A673 (cell line): ENCODE data around the gene TAS1R1. TPM values are rescaled to one million over a fixed set of nuclear protein-coding genes. Genes with fewer than 3 reads are reported as not detected.

Experiments
- BruUV-seq: library from RNA; stranded (reverse); fragments of 400-500 nt; replicated peaks from 2 replicates; lab custom pipeline; 2021; lab: Mats Ljungman, UMichigan
- CTCF ChIA-PET: fragments of 300-600 bp; sonication (Branson Sonifier 250); formaldehyde crosslinking; loops from one replicate; lab custom pipeline; 2022; ENCODE audit warnings: antibody characterized with exemption; lab: Charles Lee
- POLR2A ChIA-PET: fragments of 300-600 bp; sonication (Branson Sonifier 250); formaldehyde crosslinking; loops from one replicate; lab custom pipeline; 2022; ENCODE audit warnings: antibody characterized with exemption; ENCODE audit not compliant: low non-redundant PET; lab: Charles Lee
- DNase-seq: peaks from one replicate; pipeline ENCODE4 v3.0.0-alpha.2; 2015; ENCODE audit warnings: low spot score
- H3K27ac ChIP-seq: fragments of 200-600 bp; sonication (generic); 2 replicates; pipeline ENCODE4 v1.5.1; 2016; ENCODE audit warnings: mixed run types, low read depth, mild to moderate bottlenecking, mixed read lengths, antibody characterized with exemption, low read length; ENCODE audit not compliant: poor library complexity, severe bottlenecking
- H3K27me3 ChIP-seq: fragments of 200-600 bp; sonication (generic); replicated peaks from 2 replicates; pipeline ENCODE4 v1.6.1; 2017; ENCODE audit warnings: mixed run types, low read depth, mild to moderate bottlenecking, mixed read lengths, antibody characterized with exemption, low read length; ENCODE audit not compliant: insufficient read depth, poor library complexity
- H3K36me3 ChIP-seq: fragments of 200-600 bp; sonication (generic); 2 replicates; pipeline ENCODE4 v1.6.1; 2016; ENCODE audit warnings: mixed run types, mild to moderate bottlenecking, mixed read lengths, antibody characterized with exemption, low read length; ENCODE audit not compliant: insufficient read depth, poor library complexity, severe bottlenecking
- H3K4me1 ChIP-seq: fragments of 200-600 bp; sonication (generic); 2 replicates; pipeline ENCODE4 v1.6.1; 2017; ENCODE audit warnings: mixed run types, mild to moderate bottlenecking, mixed read lengths, antibody characterized with exemption, low read length; ENCODE audit not compliant: insufficient read depth, poor library complexity, severe bottlenecking
- H3K4me3 ChIP-seq: fragments of 200-600 bp; sonication (generic); 2 replicates; pipeline ENCODE4 v1.5.1; 2016; ENCODE audit warnings: low read depth, mixed run types, mild to moderate bottlenecking, mixed read lengths, low read length; ENCODE audit not compliant: poor library complexity, severe bottlenecking
- H3K9me3 ChIP-seq: fragments of 200-600 bp; sonication (generic); 2 replicates; pipeline ENCODE4 v1.6.1; 2016; ENCODE audit warnings: mixed run types, low read depth, mild to moderate bottlenecking, mixed read lengths, antibody characterized with exemption, low read length; ENCODE audit not compliant: poor library complexity, severe bottlenecking
- EZH2 ChIP-seq: fragments of 200-600 bp; sonication (generic); IDR thresholded peaks from 2 replicates; pipeline ENCODE4 v1.6.1; 2017; ENCODE audit warnings: borderline replicate concordance, low read depth, mild to moderate bottlenecking, mixed read lengths, antibody characterized with exemption, low read length; ENCODE audit not compliant: poor library complexity, severe bottlenecking
- intact Hi-C: fragments of 100-400 bp; cut with micrococcal nuclease; formaldehyde crosslinking; loops from one replicate; pipeline ENCODE4 v1.10.0; 2022; ENCODE audit not compliant: unreplicated experiment
- total RNA-seq: library from RNA; stranded (reverse); gene quantifications from 2 replicates; pipeline ENCODE4 v1.2.3, GENCODE V29; 2021
- TF ChIP-seq, protein P1 (sequence below): fragments of 300-800, 200-600 bp; sonication (generic); conservative IDR thresholded peaks from 2 replicates; pipeline ENCODE4 v1.5.1; 2017; ENCODE audit warnings: low read depth, mild to moderate bottlenecking, antibody characterized with exemption, low read length, moderate library complexity, mixed read lengths

TAS1R1 gene
- total RNA-seq, 1 experiment from 2014 or later: not detected

DNA sequence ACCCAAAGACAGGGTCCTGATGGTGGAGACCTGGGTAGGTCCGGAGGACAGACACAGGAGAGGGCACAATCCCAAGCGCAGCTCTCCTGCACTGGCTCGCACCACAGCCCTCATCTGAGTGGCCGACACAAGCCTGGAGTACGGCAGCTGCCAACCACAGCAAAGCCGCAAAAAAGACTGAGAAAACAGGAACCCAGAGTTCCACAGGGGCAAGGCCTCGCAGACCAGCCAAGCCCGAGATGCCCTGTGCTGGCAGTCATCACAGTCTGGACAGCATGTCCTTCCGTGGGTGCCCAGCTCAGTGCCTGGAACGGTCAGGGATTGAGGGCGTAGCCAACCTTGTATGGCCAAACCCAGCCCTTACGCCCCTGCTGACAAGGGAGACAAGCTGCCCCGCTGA, 36.1 kb downstream of the TAS1R1 start:
- BruUV-seq: no TSS peak
- no peak overlapping the region for H3K4me3 ChIP-seq

DNA sequence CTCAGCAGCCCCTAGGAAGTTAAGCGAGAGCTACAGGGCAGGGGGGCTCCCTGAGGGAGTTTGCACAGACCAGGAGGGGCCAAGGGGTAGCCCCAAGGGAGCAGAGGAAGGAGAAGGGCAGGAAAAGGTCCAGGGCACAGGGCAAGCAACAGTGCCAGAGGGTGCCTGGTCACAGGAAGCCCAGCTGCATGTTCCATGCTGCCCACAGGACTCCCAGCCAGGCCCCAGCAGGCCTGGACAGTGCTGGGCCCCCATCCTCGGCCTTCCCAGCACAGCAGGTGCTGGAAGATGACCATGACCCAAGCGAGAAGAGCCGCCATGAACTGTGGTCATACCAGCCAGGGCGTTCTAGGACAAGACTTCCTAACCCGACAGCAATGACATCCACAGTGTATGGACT, 36.5 kb downstream of the TAS1R1 start:
- Histone ChIP-seq H3K36me3 (peaks cover 57% of the 10 kb centered on the region), H3K27ac (no peak overlapping the region), H3K9me3 (no peaks in the 10 kb centered on the region), H3K4me1 (no peaks in the 10 kb centered on the region), H3K27me3 (no peaks in the 10 kb centered on the region), H3K4me3 (no peak overlapping the region)
- ChIA-PET POLR2A (no interaction called here), CTCF (no interaction called here)
- no peak for DNase-seq
- intact Hi-C loops: no loop called here
- BruUV-seq: no TSS peak
- no peak for TF ChIP-seq EZH2
- TF ChIP-seq, protein P1, sequence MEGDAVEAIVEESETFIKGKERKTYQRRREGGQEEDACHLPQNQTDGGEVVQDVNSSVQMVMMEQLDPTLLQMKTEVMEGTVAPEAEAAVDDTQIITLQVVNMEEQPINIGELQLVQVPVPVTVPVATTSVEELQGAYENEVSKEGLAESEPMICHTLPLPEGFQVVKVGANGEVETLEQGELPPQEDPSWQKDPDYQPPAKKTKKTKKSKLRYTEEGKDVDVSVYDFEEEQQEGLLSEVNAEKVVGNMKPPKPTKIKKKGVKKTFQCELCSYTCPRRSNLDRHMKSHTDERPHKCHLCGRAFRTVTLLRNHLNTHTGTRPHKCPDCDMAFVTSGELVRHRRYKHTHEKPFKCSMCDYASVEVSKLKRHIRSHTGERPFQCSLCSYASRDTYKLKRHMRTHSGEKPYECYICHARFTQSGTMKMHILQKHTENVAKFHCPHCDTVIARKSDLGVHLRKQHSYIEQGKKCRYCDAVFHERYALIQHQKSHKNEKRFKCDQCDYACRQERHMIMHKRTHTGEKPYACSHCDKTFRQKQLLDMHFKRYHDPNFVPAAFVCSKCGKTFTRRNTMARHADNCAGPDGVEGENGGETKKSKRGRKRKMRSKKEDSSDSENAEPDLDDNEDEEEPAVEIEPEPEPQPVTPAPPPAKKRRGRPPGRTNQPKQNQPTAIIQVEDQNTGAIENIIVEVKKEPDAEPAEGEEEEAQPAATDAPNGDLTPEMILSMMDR: no peak

More for the DNA sequence above, 36.1 kb downstream of the TAS1R1 start:
- POLR2A ChIA-PET: interaction anchor here (0.6 kb wide), 1 partner anchor 26 kb away, joined by 3 read pairs; no protein-coding TSS in a partner anchor
- Histone ChIP-seq H3K36me3 (peaks cover 53% of the 10 kb centered on the region), H3K27me3 (no peaks in the 10 kb centered on the region), H3K27ac (no peak overlapping the region), H3K9me3 (no peaks in the 10 kb centered on the region), H3K4me1 (no peaks in the 10 kb centered on the region)
- CTCF ChIA-PET: no interaction called here
- TF ChIP-seq, protein P1: no peak
- intact Hi-C loops: no loop called here
- no peak for DNase-seq

DNA sequence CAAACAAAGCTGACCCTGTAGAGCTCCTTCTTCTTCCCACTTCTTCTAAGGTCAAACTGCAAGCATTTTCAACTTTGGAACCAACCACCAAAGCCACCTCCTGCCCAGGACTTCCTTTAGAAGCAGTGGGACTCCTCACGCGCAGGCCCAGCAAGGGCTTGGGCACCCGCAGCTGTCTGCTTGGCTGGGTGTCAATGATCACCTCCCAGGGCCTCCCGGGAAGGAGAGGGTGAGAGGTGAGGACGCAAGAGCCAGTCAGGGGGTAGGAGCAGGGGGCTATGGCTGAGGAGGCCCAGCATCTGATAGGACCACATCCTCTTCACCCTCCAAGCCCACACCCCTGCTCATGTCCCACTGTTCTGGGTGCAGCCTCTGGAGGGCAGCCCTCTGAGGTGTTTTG, 37.3 kb downstream of the TAS1R1 start:
- POLR2A ChIA-PET: no interaction called here
- Histone ChIP-seq H3K4me1 (no peaks in the 10 kb centered on the region), H3K27me3 (no peaks in the 10 kb centered on the region), H3K27ac (no peak overlapping the region), H3K9me3 (no peaks in the 10 kb centered on the region), H3K4me3 (no peak overlapping the region), H3K36me3 (peaks cover 64% of the 10 kb centered on the region)
- BruUV-seq: no TSS peak
- DNase-seq: no peak
- intact Hi-C loops: no loop called here
- CTCF ChIA-PET: no interaction called here
- TF ChIP-seq, protein P1: no peak
- no peak for TF ChIP-seq EZH2
